Body of pancreas (tissue), 4 donors: ENCODE results near the gene ACYP2. TPM values are rescaled to one million over a fixed set of nuclear protein-coding genes. Genes with fewer than 3 reads are reported as not detected.

Experiments
- ATAC-seq: fragments of 150-250 bp; one replicate; pipeline ENCODE4 v1.9.1; 2016
- DNase-seq, 4 donors: peaks; one replicate each; pipeline ENCODE4 v3.0.0-alpha.2; 2019
- H3K27ac ChIP-seq, 4 donors: fragments of 200-600 bp; sonication (generic); 1 replicate in 3 of 4; 2 replicates in 1 of 4; pipeline versions ENCODE4 v1.5.1 to v1.6.1; 2016 to 2019; ENCODE audit warnings: mild to moderate bottlenecking in 1 of 4, mixed read lengths in 1 of 4, moderate library complexity in 1 of 4
- H3K27me3 ChIP-seq, 2 donors: fragments of 200-600 bp; sonication (generic); one replicate each; pipeline ENCODE4 v1.6.0; 2016; ENCODE audit warnings: mild to moderate bottlenecking in 1 of 2
- H3K36me3 ChIP-seq, 2 donors: fragments of 200-600 bp; sonication (generic); replicated peaks in 1 of 2; 2 replicates each; pipeline ENCODE4 v1.5.1; 2016; ENCODE audit warnings: low read depth in 2 of 2; ENCODE audit not compliant: insufficient read depth in 1 of 2
- H3K4me1 ChIP-seq: fragments of 200-600 bp; sonication (generic); one replicate; pipeline ENCODE4 v1.6.0; 2016
- H3K4me3 ChIP-seq, 2 donors: fragments of 200-600 bp; sonication (generic); 1 replicate in 1 of 2; 2 replicates in 1 of 2; pipeline ENCODE4 v1.5.1; 2016 to 2019
- H3K9me3 ChIP-seq, 3 donors: fragments of 200-600 bp; sonication (generic); 1 replicate in 2 of 3; 2 replicates in 1 of 3; pipeline ENCODE4 v1.5.1; 2016
- POLR2A ChIP-seq, 3 donors: fragments of 450-650 bp; IDR thresholded peaks; one replicate each; pipeline ENCODE4 v1.6.1; 2016; ENCODE audit warnings: antibody characterized with exemption in 3 of 3, mild to moderate bottlenecking in 2 of 3
- WGBS, 2 donors: methylation state at CpG; one replicate each; pipeline ENCODE4 v1.1.5; 2017; 5-methylcytosine and 5-hydroxymethylcytosine counted together
- intact Hi-C: fragments of 100-400 bp; cut with DNase I; formaldehyde crosslinking; loops from one replicate; pipeline ENCODE4 v1.15.1; 2023
- total RNA-seq, 2 donors: library from RNA; depleted of rRNA; stranded (reverse); fragments of >200 nt; gene quantifications; one replicate each; pipeline ENCODE4 v1.1.0, GENCODE V29; 2016
- TF ChIP-seq, protein P1 (sequence below), 7 experiments: fragments of 450-650 bp in 4 of 7; fragments of 200-600 bp in 3 of 7; sonication (generic) in 3 of 7; IDR thresholded peaks; one replicate each; pipeline ENCODE4 v1.5.1; 2016 to 2019; ENCODE audit warnings: antibody characterized with exemption in 7 of 7

ACYP2 gene
- total RNA-seq, 2 donors from 2014 or later: 2.6 to 11.2 TPM

DNA sequence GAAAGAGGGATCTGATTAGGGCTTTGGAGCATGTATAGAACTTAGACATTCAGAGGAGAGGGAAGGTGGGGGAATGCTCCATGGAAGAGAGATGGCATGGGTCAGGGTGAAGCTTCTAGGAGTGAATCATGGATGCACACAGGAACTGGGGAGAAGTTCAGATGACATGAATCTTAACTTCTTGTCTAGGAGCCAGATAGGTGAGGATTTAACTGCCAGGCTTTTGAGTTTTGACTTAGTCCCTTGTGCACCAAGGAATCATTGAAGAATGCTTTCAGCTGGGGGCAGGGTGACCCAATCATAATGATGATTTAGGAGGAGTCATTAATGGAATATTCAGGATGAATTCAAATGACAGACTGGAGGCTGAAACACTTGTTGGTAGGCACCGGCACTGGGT is 48.7 kb downstream of the ACYP2 start:
- DNase-seq (no peak), ATAC-seq (no peak)
- no peaks in the 10 kb centered on the region for H3K36me3 ChIP-seq
- WGBS, 2 donors: 90 to 100% methylated on average over 1 of the region's 1 CpG
- H3K4me1 ChIP-seq: no peaks in the 10 kb centered on the region
- no peak overlapping the region for H3K4me3 ChIP-seq
- H3K27ac ChIP-seq: no peak overlapping the region
- no peaks in the 10 kb centered on the region for H3K9me3 ChIP-seq
- no peak for TF ChIP-seq POLR2A (IDR thresholded peaks at IDR 0.05)
- TF ChIP-seq, protein P1, sequence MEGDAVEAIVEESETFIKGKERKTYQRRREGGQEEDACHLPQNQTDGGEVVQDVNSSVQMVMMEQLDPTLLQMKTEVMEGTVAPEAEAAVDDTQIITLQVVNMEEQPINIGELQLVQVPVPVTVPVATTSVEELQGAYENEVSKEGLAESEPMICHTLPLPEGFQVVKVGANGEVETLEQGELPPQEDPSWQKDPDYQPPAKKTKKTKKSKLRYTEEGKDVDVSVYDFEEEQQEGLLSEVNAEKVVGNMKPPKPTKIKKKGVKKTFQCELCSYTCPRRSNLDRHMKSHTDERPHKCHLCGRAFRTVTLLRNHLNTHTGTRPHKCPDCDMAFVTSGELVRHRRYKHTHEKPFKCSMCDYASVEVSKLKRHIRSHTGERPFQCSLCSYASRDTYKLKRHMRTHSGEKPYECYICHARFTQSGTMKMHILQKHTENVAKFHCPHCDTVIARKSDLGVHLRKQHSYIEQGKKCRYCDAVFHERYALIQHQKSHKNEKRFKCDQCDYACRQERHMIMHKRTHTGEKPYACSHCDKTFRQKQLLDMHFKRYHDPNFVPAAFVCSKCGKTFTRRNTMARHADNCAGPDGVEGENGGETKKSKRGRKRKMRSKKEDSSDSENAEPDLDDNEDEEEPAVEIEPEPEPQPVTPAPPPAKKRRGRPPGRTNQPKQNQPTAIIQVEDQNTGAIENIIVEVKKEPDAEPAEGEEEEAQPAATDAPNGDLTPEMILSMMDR (IDR thresholded peaks at IDR 0.05): no peak
- no peaks in the 10 kb centered on the region for H3K27me3 ChIP-seq
- intact Hi-C loops: no loop called here

DNA sequence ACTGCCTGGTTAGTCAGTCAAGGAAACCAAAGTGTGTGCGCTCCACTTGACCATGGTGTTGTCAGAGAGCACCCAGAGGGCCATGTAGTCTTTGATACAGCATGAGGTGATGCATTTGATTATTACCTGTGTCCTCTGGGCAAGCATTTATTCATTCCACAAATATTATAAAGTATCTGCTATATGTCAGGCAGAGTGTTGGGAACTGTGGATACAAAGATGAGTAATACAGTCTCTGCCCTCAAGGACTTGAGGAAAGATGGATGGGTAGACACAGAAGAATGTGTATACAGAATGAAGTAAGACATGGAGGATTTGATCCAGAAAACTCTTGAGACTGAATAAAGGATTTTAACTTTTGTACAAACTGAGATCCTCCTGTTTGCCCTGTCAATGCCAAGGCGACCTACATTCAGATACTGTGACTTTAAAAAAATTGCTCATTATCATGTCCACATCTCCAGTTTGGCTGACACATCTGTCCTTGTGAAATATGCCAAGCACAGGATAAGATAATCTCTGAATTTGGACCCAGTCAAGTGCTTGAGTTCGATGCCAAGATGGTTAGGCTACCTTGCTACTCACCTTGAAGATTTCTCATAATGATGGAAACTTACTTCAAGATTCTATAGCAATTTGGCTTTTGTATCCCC is 50.8 kb downstream of the ACYP2 start:
- H3K36me3 ChIP-seq: no peaks in the 10 kb centered on the region
- no peaks in the 10 kb centered on the region for H3K27me3 ChIP-seq
- no peaks in the 10 kb centered on the region for H3K4me1 ChIP-seq
- ATAC-seq (no peak), DNase-seq (no peak)
- no peak overlapping the region for H3K4me3 ChIP-seq
- no peak overlapping the region for H3K27ac ChIP-seq
- intact Hi-C loops: no loop called here
- TF ChIP-seq, protein P1 (IDR thresholded peaks at IDR 0.05): no peak
- H3K9me3 ChIP-seq: no peaks in the 10 kb centered on the region
- 81 to 82% methylated on average over 3 of the region's 3 CpGs for WGBS, 2 donors

DNA sequence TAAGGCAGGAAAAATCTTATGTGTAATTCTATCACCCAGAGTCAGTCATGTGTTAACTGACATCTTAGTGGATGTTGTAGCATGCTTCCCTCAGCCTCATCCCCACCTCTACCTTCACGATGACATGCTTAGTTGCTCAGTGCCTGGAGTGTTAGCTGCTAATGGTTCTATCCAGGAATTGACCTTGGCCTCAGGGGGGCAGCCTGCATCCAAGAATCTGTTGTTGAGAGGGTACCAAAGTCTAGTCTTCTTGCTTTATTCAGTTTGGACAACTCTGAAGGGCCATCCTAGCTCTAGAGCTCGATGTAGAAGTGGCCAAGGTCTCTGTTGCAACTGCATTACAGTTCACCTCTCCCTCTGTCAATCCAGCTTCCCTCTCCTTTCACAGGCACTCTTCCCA is 61.2 kb downstream of the ACYP2 start:
- no peaks in the 10 kb centered on the region for H3K27me3 ChIP-seq
- intact Hi-C loops: no loop called here
- H3K9me3 ChIP-seq: no peaks in the 10 kb centered on the region
- no peak for TF ChIP-seq POLR2A (IDR thresholded peaks at IDR 0.05)
- TF ChIP-seq, protein P1 (IDR thresholded peaks at IDR 0.05): peak in 4 of 7 experiments; percentile 15 to 26 (median 22)
- H3K4me1 ChIP-seq: no peaks in the 10 kb centered on the region
- WGBS, 2 donors: 32 to 56% methylated on average over 2 of the region's 2 CpGs
- H3K4me3 ChIP-seq: no peak overlapping the region
- ATAC-seq (no peak), DNase-seq (peak; percentile 8 to 17 (median 14))
- H3K36me3 ChIP-seq: no peaks in the 10 kb centered on the region
- no peak overlapping the region for H3K27ac ChIP-seq

DNA sequence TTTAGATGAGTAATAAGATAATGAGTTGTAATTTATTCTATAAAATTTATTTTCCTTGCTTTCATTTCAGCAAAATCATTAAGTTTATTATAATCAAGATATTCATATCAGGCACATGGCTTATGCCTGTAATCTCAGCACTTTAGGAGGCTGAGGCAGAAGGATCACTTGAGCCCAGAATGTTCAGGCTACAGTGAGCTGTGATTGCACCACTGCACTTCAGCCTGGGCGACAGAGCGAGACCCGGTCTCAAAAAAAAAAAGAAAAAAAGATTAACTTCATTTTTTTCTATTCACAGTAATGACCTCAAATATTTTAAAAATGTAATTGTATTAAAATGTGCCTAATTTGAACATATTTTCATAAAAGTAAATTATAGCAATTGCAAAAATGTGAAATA is 67.9 kb downstream of the ACYP2 start:
- intact Hi-C loops: no loop called here
- no peak for DNase-seq
- Histone ChIP-seq H3K4me3 (no peak overlapping the region), H3K36me3 (no peaks in the 10 kb centered on the region), H3K27me3 (no peaks in the 10 kb centered on the region), H3K4me1 (no peaks in the 10 kb centered on the region), H3K27ac (no peak overlapping the region), H3K9me3 (no peaks in the 10 kb centered on the region)
- WGBS, 2 donors: 95 to 99% methylated on average over 3 of the region's 3 CpGs
- ATAC-seq: no peak
- TF ChIP-seq, protein P1 (IDR thresholded peaks at IDR 0.05): no peak
- no peak for TF ChIP-seq POLR2A (IDR thresholded peaks at IDR 0.05)

DNA sequence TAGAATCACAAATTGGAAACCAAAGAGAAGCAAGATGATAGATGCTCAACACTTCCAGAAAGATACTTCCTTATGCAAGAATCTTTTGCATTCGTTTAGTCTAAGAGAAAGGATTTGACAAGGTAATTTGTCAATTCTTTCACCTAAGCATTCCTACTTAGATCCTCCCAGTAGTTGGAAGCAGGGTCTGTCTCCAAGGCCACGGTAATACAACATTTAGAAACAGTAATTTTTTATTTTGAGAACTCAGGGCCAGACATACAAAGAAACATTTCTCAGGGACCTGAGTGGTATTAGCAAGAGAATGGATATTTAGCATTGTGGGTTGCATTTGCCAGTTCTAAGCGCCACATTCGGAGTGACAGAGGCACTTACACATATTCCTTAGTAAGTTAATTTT is 68.6 kb downstream of the ACYP2 start:
- Histone ChIP-seq H3K4me1 (no peaks in the 10 kb centered on the region), H3K27me3 (no peaks in the 10 kb centered on the region), H3K27ac (no peak overlapping the region), H3K9me3 (no peaks in the 10 kb centered on the region), H3K4me3 (no peak overlapping the region), H3K36me3 (no peaks in the 10 kb centered on the region)
- TF ChIP-seq, protein P1 (IDR thresholded peaks at IDR 0.05): no peak
- no peak for TF ChIP-seq POLR2A (IDR thresholded peaks at IDR 0.05)
- no peak for ATAC-seq
- intact Hi-C loops: no loop called here
- DNase-seq: no peak
- 80 to 82% methylated on average over 4 of the region's 4 CpGs for WGBS, 2 donors
